Kidney (tissue), 14 donors: ENCODE results near the gene MBOAT2. TPM values are rescaled to one million over a fixed set of nuclear protein-coding genes. Genes with fewer than 3 reads are reported as not detected.

Source experiments
- DNase-seq, 5 donors: peaks; one replicate each; pipeline ENCODE4 v3.0.0-alpha.2; 2013 to 2020
- FAIRE-seq: peaks from 2 replicates; lab custom pipeline; 2012; peaks lifted over from hg19 to GRCh38; lab: Jason Lieb, UNC
- H3K27ac ChIP-seq, 2 donors: one replicate each; pipeline ENCODE4 v1.7.0; 2013; ENCODE audit warnings: low read depth in 2 of 2, low read length in 2 of 2, inconsistent platforms in 1 of 2
- H3K27me3 ChIP-seq: one replicate; pipeline ENCODE4 v1.7.1; 2013; ENCODE audit warnings: low read length, inconsistent platforms; ENCODE audit not compliant: control insufficient read depth, insufficient read depth
- H3K36me3 ChIP-seq, 3 donors: one replicate each; pipeline versions ENCODE4 v1.7.0 to v1.7.1; 2013; ENCODE audit warnings: low read length in 3 of 3, control low read depth in 1 of 3, inconsistent platforms in 1 of 3; ENCODE audit not compliant: insufficient read depth in 3 of 3, control insufficient read depth in 2 of 3
- H3K4me1 ChIP-seq, 3 donors: one replicate each; pipeline versions ENCODE4 v1.7.0 to v1.7.1; 2013; ENCODE audit warnings: low read length in 3 of 3, inconsistent platforms in 1 of 3, low read depth in 1 of 3; ENCODE audit not compliant: control insufficient read depth in 2 of 3, insufficient read depth in 2 of 3
- H3K4me3 ChIP-seq, 3 donors: one replicate each; pipeline versions ENCODE4 v1.7.0 to v1.8.1; 2013; ENCODE audit warnings: low read length in 3 of 3, control low read depth in 1 of 3, inconsistent platforms in 1 of 3
- H3K9ac ChIP-seq, 3 donors: one replicate each; pipeline versions ENCODE4 v1.7.0 to v1.7.1; 2013; ENCODE audit warnings: low read length in 3 of 3, control low read depth in 1 of 3, inconsistent platforms in 1 of 3
- H3K9me3 ChIP-seq, 3 donors: one replicate each; pipeline versions ENCODE4 v1.7.0 to v1.7.1; 2013; ENCODE audit warnings: low read length in 3 of 3, control low read depth in 1 of 3, inconsistent platforms in 1 of 3; ENCODE audit not compliant: control insufficient read depth in 2 of 3, insufficient read depth in 1 of 3
- CTCF ChIP-seq: IDR thresholded peaks from 3 replicates; pipeline ENCODE4 v1.5.1; 2012; ENCODE audit warnings: mild to moderate bottlenecking, moderate library complexity, borderline replicate concordance; ENCODE audit not compliant: insufficient read depth; ENCODE audit errors: extremely low read depth
- intact Hi-C: fragments of 100-400 bp; cut with DNase I; formaldehyde crosslinking; loops from one replicate; pipeline ENCODE4 v1.11.1; 2022
- polyA plus RNA-seq: library from polyadenylated mRNA; stranded (reverse); fragments of 350-450 nt; fragmentation: Illumina TruSeq; extraction: RNeasy Lipid Tissue Mini Kit (QIAGEN cat#74804); gene quantifications from one replicate; pipeline ENCODE4 v1.2.3, GENCODE V29; 2014; ENCODE audit warnings: low read depth, low replicate concordance; ENCODE audit not compliant: insufficient read depth
- total RNA-seq: library from RNA; stranded (reverse); fragmentation: NEBNext Ultra II Directional; extraction: Animal tissue kit (Norgen Biotek cat#: 25700); gene quantifications from one replicate; pipeline ENCODE4 v1.2.1, GENCODE V29; 2021
- donor health status: control.
- donor health status: control.
- donor health status: control.
- donor health status: control.
- donor health status: control.
- donor health status: DM: yes; HTN: yes; CAD: no.
- donor health status: Normal renal cell carcinoma (clear cell type).

Gene MBOAT2
- total and polyA plus RNA-seq, 2 donors from 2014 or later = 15.9 to 28.6 TPM

GRCh38 chr2:8999797-9000196, 3.7 kb downstream of the MBOAT2 start:
- H3K36me3 ChIP-seq = no peaks in the 10 kb centered on the region
- peaks cover 0 to 4% (median 0%) of the 10 kb centered on the region in 3 donors for H3K4me1 ChIP-seq
- no peak overlapping the region for H3K27ac ChIP-seq
- intact Hi-C loops = no loop called here
- no peaks in the 10 kb centered on the region for H3K9me3 ChIP-seq
- H3K4me3 ChIP-seq = no peak overlapping the region
- FAIRE-seq (no peak), DNase-seq (no peak)
- H3K27me3 ChIP-seq = no peaks in the 10 kb centered on the region
- no peak for TF ChIP-seq CTCF
- H3K9ac ChIP-seq = no peak overlapping the region

DNA sequence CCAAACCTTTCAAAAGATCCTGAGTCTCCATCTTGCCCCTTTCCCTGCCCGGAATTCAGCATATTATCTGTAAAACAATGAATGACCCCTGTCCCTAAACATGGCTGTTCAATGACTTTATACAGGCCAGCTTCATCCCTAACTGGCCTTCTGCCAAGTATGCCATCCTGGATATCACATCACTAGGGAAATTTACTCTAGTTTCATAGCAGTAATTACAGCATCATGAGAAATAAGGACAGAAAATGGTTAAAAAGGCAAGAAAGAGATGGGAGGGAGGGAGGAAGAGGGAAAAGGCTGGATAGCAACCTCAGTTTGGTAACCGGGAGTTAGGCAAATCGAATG, 4.4 kb downstream of the MBOAT2 start:
- no peak for DNase-seq
- no peak for TF ChIP-seq CTCF
- intact Hi-C loops = no loop called here
- Histone ChIP-seq H3K4me3 (no peak overlapping the region), H3K27ac (no peak overlapping the region), H3K9ac (no peak overlapping the region), H3K36me3 (no peaks in the 10 kb centered on the region), H3K4me1 (no peaks in the 10 kb centered on the region), H3K9me3 (no peaks in the 10 kb centered on the region), H3K27me3 (no peaks in the 10 kb centered on the region)
- FAIRE-seq = no peak

- no peak overlapping the region for H3K4me3 ChIP-seq
- no peak overlapping the region for H3K27ac ChIP-seq
- FAIRE-seq (no peak), DNase-seq (no peak)
- H3K9ac ChIP-seq = no peak overlapping the region
- no peaks in the 10 kb centered on the region for H3K4me1 ChIP-seq
- intact Hi-C loops = no loop called here
- H3K36me3 ChIP-seq = no peaks in the 10 kb centered on the region
- no peak for TF ChIP-seq CTCF
- H3K27me3 ChIP-seq = no peaks in the 10 kb centered on the region
- H3K9me3 ChIP-seq = no peaks in the 10 kb centered on the region
Measured at GRCh38 chr2:8998418-8999101, 4.9 kb downstream of the MBOAT2 start.

DNA sequence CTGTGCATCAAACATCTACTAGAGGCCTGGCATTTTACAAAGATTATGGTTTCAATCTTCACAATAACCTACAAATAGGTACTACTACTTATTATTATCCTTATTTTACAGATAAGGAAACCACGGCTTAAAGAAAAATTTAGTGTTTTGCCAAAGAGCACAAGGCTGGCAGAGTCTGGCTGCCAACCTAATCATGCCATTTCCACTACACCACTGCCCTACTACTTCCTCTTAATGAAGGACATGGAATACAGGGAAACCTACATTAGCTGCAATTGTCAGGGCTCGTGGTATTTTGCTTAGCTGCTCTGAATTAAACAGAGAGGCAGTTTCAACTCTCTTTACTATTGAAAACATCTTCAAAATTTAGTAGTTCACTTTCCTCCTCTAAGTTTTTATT, 5.9 kb downstream of the MBOAT2 start:
- intact Hi-C loops = no loop called here
- Histone ChIP-seq H3K27ac (no peak overlapping the region), H3K4me3 (no peak overlapping the region), H3K36me3 (no peaks in the 10 kb centered on the region), H3K9ac (no peak overlapping the region), H3K9me3 (no peaks in the 10 kb centered on the region), H3K4me1 (no peaks in the 10 kb centered on the region), H3K27me3 (no peaks in the 10 kb centered on the region)
- FAIRE-seq = no peak
- TF ChIP-seq CTCF = no peak
- DNase-seq = no peak
